ENCODE results near the gene MYOCD.

The MYOCD gene

DNA sequence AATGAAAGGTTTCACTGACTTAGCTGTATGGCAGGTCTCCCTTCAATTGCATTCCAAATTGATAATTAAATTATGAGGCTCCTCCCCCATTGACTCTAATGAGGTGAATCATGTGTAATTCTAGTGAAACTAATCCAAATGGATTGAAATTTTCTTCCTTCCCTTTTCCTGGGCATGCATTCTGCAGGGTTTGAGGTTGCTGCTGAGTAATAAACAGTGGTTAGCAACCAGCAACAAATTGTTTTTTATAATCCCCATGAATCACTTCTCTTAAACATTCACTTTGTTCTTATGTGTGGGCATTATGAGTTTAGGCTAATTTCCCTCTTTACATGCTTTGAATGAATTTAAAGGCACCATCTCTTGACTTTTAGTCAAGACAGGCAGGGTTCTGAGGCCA lies 43.4 kb downstream of the MYOCD start:
- DNase-seq (ENCODE audit: low read depth in 4 of 4, low spot score in 1 of 4), result no peak

DNA sequence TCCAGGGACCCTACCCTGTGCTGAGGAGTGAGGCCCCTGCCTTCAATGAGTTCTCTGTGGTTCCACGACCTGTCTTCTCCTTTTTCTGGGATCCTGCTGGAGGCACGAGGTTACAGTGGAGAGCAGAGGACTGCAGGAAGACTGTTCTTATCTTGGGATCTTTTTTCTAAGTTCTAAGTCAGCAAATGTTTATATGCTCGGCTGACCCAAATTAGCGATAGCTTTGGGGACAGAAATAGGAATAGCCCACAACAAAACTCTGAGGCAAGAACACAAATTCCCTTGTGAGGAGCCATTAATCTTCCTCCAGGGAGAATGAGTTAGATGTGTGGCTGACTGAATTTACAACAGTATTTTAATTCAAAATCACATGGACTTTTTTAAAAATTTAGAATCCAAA lies 46.7 kb downstream of the MYOCD start:
- no peak for DNase-seq (ENCODE audit: low read depth in 4 of 4, low spot score in 1 of 4)

- DNase-seq (ENCODE audit: low read depth in 4 of 4, low spot score in 1 of 4), result no peak
Measured at GRCh38 chr17:12712941-12713340, 47.3 kb downstream of the MYOCD start.

DNA sequence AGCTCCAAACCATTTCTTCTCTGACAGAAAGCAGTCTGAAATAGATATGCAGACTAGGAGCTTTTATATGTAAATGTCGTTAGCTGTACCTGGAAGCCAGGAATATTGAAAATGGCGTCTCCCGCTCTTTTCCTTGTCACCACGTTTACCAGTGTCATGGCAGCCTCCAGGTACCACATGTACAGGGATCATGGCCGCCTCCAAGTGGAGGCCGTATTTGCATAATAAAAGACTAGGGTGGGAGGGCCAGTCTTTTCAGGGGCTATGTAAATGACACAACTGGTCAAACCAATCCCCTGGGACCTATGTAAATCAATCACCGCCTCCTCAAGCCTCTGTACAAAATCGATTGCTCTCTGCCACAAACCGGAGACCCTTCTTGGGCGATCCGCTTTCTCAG lies 54.3 kb downstream of the MYOCD start:
- no peak for DNase-seq (ENCODE audit: low read depth in 4 of 4, low spot score in 1 of 4)

DNA sequence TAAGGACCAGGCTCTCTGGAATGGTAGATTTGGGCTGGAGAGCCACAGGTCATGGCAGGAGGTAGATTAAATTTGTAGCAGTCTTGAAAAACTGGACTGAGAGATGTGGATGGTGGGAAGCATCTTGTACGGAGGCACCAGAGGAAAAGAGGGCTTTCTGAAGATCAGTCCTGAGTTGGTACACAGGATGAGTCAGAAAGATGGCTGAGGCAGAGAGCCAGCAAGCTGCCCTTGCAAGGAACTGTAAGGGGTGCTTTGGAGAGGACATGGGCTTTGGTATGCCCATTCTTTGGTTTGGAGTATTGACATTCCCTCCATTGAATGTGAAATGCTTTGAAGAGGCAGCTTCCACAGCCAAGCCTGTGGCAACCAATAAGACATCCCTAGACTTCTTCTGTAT lies 55.9 kb downstream of the MYOCD start:
- DNase-seq (ENCODE audit: low read depth in 4 of 4, low spot score in 1 of 4), result no peak

- DNase-seq (ENCODE audit: low read depth in 4 of 4, low spot score in 1 of 4), result no peak
Measured at GRCh38 chr17:12722282-12722681, 56.6 kb downstream of the MYOCD start.

- no peak for DNase-seq (ENCODE audit: low read depth in 4 of 4, low spot score in 1 of 4)
Measured at GRCh38 chr17:12726131-12726530, 60.4 kb downstream of the MYOCD start.

GRCh38 chr17:12727076-12727760 lies 61.5 kb downstream of the MYOCD start:
- no peak for DNase-seq (ENCODE audit: low read depth in 4 of 4, low spot score in 1 of 4)

DNA sequence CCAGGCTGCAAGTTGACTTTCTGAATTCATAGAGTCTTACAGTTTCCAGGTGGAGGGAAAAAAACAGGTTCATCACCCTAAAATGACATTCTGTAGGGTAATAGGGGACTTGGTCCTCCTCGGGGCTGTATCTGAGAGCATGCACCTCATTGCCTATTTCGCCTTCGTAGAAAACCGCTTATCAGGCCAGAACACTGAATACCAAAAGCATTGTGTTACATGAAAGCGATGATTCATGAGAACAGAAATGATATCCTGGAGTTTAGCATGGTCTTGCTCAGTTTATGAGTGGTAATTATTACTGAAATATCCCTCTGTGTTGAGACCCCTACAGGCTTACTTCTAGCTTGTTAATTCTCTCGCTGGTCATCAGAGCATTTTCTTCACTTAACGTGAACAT lies 62.2 kb downstream of the MYOCD start:
- DNase-seq (ENCODE audit: low read depth in 4 of 4, low spot score in 1 of 4), result no peak

DNA sequence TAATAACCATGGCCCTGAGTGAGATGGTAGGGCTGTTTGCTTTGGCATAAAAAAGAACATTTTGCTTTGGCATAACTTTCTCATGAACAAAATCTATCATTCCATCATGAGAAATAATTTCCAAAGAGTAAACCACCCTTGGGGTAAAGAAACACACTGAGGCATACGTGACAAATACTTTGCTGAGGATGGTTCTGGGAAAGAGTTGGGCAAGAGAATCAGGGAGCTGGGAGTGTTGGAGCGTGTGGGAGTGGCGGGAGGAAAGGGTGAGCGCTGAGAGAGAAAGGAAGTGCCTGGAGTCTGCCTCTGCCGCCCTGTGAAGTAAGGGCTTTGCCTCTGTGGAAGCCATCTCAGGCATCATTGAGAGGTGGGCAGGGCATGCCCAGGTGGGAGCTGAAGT lies 63.4 kb downstream of the MYOCD start:
- DNase-seq (ENCODE audit: low read depth in 4 of 4, low spot score in 1 of 4), result no peak

GRCh38 chr17:12730421-12730820 lies 64.7 kb downstream of the MYOCD start:
- no peak for DNase-seq (ENCODE audit: low read depth in 4 of 4, low spot score in 1 of 4)

- DNase-seq (ENCODE audit: low read depth in 4 of 4, low spot score in 1 of 4), result no peak
Measured at GRCh38 chr17:12730931-12731521, 65.3 kb downstream of the MYOCD start.

DNA sequence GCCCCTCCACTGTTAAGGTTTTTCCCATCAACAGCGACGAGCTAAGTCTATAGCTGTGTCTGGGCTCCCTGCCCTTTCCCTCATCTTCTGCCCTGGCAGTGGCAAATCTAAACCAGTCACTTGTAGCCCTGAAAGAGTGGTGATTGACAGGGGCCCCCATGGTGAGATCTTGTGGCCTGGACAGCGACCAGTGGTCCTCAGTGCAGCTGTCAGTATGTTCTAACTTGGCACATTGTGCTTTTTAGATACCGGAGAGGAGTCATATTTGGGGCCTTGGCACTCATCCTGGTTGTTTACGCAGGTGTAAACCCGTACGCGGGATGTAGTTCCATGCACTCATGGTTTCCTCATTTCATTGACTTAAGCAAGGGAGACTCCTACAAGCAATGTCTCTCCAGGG lies 66.1 kb downstream of the MYOCD start:
- DNase-seq (ENCODE audit: low read depth in 4 of 4, low spot score in 1 of 4), result no peak

GRCh38 chr17:12732366-12732765 lies 66.7 kb downstream of the MYOCD start:
- DNase-seq (ENCODE audit: low read depth in 4 of 4, low spot score in 1 of 4), result no peak

DNA sequence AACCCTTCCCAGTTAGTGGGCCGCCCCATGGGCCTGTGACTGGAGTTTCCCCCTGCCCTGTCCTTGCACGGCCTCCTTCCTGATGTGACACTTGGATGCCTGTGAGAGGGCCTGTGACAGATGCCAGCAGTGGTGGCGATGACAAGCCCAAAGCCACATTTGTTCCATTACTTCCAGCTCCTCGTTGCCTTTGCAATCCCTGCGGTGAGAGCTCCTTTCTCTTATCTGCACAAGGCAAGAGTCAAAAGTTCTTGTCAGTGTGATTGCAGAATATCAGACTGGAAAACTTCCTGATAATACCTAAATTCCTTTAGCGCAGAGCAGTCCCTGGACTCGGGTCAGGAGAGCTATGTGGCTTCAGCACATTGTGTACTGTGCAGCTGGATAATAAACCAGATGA lies 69.2 kb downstream of the MYOCD start:
- DNase-seq (ENCODE audit: low read depth in 4 of 4, low spot score in 1 of 4), result no peak

DNA sequence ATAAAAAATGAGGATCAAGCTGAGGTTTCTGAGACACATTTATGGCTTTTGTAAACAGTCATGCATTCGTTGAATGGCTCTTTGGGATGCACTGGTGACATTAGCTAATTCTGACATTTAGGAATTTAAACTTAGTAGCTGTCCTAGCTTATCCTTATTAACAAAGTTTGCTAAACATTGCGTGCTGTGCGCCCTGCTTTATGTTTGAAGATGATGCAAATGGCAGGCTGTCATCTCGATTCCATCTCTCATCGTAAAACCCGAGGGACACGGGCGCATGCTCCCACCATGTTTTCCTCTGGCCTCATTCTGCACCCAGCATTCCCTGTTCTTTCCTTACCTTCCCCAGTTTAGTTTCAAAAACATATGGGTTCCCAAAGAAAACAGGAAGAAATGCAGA lies 69.8 kb downstream of the MYOCD start:
- no peak for DNase-seq (ENCODE audit: low read depth in 4 of 4, low spot score in 1 of 4)

GRCh38 chr17:12736526-12736925 lies 70.8 kb downstream of the MYOCD start:
- no peak for DNase-seq (ENCODE audit: low read depth in 4 of 4, low spot score in 1 of 4)

- no peak for DNase-seq (ENCODE audit: low read depth in 4 of 4, low spot score in 1 of 4)
Measured at GRCh38 chr17:12737740-12738469, 72.2 kb downstream of the MYOCD start.

- DNase-seq (ENCODE audit: low read depth in 4 of 4, low spot score in 1 of 4), result no peak
Measured at GRCh38 chr17:12738624-12739023, 72.9 kb downstream of the MYOCD start.

DNA sequence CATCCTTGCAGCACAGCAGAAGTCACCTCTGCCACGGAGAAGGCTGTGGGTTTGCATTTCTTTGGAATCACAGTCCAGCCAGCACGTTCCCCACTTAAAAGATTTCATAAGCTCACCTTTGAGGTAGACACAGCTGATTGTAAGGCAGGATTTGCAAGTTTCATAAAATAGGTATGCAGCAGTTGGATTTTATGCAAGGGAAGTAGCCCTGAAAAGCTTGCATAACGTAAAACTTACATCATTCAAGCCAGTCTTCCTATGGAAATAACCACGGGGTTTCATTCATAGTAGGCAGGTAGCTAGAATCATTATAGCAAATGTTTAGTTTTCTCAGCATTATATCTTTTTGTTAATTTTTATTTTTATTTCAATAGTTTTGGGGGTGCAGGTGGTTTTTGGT lies 73.8 kb downstream of the MYOCD start:
- DNase-seq (ENCODE audit: low read depth in 4 of 4, low spot score in 1 of 4), result no peak

DNA sequence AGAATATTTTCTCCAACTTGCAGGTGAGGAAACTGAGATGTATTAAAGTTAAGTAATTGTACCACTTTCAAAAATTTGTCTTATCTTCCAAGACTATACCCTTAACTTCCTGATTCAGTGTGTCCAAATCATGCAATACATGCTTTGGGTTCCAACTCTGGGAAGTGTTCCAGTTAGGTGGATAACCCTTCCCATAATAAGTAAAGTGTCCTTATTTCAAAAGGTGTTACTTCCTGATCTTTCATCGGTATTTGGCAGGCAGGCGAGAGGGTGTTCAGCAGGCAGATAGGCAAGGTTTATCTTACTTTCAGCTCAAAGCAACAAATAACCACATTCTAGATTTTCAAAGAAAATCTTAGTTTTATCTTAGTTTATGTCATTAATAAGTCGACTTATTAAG lies 77.4 kb downstream of the MYOCD start:
- DNase-seq (ENCODE audit: low read depth in 4 of 4, low spot score in 1 of 4), result no peak

GRCh38 chr17:12744298-12744697 lies 78.6 kb downstream of the MYOCD start:
- DNase-seq (ENCODE audit: low read depth in 4 of 4, low spot score in 1 of 4), result no peak

DNA sequence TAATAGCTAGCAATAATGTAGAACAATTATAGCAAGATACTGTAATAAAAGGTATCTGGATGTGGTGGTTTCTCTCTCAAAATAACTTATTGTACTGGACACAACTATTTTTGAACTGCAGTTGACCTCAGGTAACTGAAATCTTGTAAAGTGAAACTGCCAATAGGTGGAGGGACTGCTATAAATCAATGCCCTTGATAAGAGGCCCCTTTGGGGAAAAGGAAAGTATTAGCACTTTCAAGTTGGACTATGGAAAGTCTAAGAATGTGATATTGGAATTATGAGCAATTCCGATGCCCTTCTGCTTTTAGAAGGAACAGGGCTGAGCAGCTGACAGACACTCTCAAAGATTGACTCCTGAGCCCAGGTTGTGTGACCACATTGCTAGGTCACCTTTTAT lies 79.1 kb downstream of the MYOCD start:
- DNase-seq (ENCODE audit: low read depth in 4 of 4, low spot score in 1 of 4), result no peak

All from stimulated activated CD4-positive, alpha-beta T cell treated with anti-CD3 and anti-CD28 coated beads, Interleukin-1b, Interleukin-23, amount 100 ng/mL, for 24 hours (primary cell).